GM13976 (cell line): ENCODE results near the gene TMEM31.

Experiments used
- DNase-seq: peaks from one replicate; pipeline ENCODE4 v3.0.0; 2012; ENCODE audit warnings: low spot score
- in situ Hi-C: fragments of 300-500 bp; cut with MboI; formaldehyde crosslinking; loops from one replicate; pipeline ENCODE4 v1.12.0; 2022; ENCODE audit warnings: low sequenced_read_pairs, mixed read lengths, inconsistent platforms; ENCODE audit not compliant: unreplicated experiment
- TF ChIP-seq, protein P1 (sequence below): IDR thresholded peaks from 2 replicates; pipeline ENCODE4 v1.5.1; 2012; ENCODE audit warnings: borderline replicate concordance, mild to moderate bottlenecking; ENCODE audit not compliant: insufficient read depth; ENCODE audit errors: extremely low read depth, missing control alignments, control extremely low read depth

Gene TMEM31

DNA sequence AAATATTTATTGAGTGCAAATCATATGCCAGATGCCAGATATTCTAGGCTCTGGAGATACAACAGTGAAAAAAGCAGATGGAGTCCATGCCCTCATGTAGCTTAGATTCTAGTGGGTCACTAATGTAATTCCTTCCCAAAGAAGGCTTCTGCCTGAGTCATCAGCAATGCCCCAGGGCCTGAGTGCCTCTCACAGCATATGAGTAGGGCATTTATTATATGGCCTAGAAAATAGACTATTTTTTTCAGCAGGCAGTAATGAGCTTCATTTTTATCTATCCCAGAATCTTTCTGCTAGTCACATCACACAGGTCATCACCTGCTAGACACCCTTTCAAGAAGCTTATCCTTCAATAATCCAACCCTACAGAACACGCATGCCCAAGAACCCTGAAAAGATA, 22.3 kb downstream of the TMEM31 start:
- DNase-seq: no peak
- TF ChIP-seq, protein P1, sequence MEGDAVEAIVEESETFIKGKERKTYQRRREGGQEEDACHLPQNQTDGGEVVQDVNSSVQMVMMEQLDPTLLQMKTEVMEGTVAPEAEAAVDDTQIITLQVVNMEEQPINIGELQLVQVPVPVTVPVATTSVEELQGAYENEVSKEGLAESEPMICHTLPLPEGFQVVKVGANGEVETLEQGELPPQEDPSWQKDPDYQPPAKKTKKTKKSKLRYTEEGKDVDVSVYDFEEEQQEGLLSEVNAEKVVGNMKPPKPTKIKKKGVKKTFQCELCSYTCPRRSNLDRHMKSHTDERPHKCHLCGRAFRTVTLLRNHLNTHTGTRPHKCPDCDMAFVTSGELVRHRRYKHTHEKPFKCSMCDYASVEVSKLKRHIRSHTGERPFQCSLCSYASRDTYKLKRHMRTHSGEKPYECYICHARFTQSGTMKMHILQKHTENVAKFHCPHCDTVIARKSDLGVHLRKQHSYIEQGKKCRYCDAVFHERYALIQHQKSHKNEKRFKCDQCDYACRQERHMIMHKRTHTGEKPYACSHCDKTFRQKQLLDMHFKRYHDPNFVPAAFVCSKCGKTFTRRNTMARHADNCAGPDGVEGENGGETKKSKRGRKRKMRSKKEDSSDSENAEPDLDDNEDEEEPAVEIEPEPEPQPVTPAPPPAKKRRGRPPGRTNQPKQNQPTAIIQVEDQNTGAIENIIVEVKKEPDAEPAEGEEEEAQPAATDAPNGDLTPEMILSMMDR: no peak
- in situ Hi-C loops: no loop called here

- no peak for DNase-seq
- TF ChIP-seq, protein P1: no peak
- in situ Hi-C loops: no loop called here
These were observed 23.5 kb downstream of the TMEM31 start for GRCh38 chrX:103734125-103734760.

DNA sequence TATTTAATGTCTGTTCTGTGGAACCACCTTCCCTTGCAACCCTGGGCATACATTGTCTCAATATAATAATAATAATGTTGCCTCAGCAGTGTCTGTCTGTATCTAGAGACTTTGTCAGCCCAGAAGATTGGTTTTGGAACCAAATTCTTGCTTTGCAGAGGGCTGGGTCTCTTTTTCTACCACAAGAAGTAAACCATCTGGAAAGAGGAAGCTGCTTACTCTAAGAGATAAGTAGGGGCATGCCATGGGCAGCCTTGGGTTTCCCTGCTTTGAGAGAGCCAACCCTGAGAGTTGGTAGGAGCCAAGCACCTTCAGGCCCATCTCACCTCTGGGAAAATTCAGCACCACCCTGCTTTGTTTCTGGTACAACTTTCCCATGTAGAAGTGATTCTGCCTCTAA, 27.0 kb downstream of the TMEM31 start:
- in situ Hi-C loops: no loop called here
- DNase-seq: no peak
- TF ChIP-seq, protein P1: no peak

- TF ChIP-seq, protein P1: no peak
- no peak for DNase-seq
- in situ Hi-C loops: no loop called here
These were observed 28.7 kb downstream of the TMEM31 start for GRCh38 chrX:103739421-103739820.

- in situ Hi-C loops: no loop called here
- TF ChIP-seq, protein P1: no peak
- DNase-seq: no peak
These were observed 31.2 kb downstream of the TMEM31 start for GRCh38 chrX:103741879-103742278.

DNA sequence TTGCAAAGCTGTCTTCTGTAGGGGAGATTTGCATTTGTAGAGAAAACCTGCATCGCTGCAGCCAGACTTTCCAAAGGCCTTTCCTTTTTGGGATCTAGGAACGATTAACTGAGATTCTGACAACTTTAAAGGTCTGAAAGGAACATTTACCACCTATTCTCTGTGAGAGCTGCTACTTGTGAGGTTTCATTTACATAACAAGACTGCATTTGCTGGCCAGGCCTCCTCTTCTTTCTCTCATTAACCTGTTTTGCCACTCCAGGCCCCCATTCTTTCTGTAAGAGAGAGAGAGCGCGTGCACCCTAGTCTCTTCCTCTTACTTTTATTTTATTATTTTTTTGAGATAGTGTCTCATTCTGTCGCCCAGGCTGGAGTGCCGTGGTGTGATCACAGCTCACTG, 31.6 kb downstream of the TMEM31 start:
- in situ Hi-C loops: no loop called here
- no peak for DNase-seq

GRCh38 chrX:103747163-103747562, 36.5 kb downstream of the TMEM31 start:
- in situ Hi-C loops: no loop called here
- DNase-seq: no peak
- TF ChIP-seq, protein P1: no peak

More for the DNA sequence above, 31.6 kb downstream of the TMEM31 start:
- TF ChIP-seq, protein P1: no peak
